Lung (tissue), 12 donors: ENCODE results near the gene FBXO4. TPM values are rescaled to one million over a fixed set of nuclear protein-coding genes. Genes with fewer than 3 reads are reported as not detected.
A peak's percentile ranks its signal among the peaks of the same experiment; 100 is the strongest.

ENCODE experiments used
- ATAC-seq: fragments of 200-7000 bp; cut with Tn5 transposase; one replicate; pipeline ENCODE4 v1.9.1; 2020; ENCODE audit warnings: moderate number of reproducible peaks; ENCODE audit not compliant: insufficient read depth, low FRiP score
- DNase-seq, 3 donors: peaks; one replicate each; pipeline ENCODE4 v3.0.0-alpha.2; 2013 to 2017
- H3K27ac ChIP-seq, 2 donors: one replicate each; pipeline ENCODE4 v1.5.1; 2013; ENCODE audit warnings: mild to moderate bottlenecking in 2 of 2, moderate library complexity in 2 of 2, control low read depth in 1 of 2, inconsistent platforms in 1 of 2, low read depth in 1 of 2, low read length in 1 of 2
- H3K27me3 ChIP-seq, 3 donors: one replicate each; pipeline ENCODE4 v1.5.1; 2013; ENCODE audit warnings: low read length in 2 of 3; ENCODE audit not compliant: control insufficient read depth in 3 of 3, insufficient read depth in 3 of 3
- H3K36me3 ChIP-seq, 4 donors: one replicate each; pipeline ENCODE4 v1.5.1; 2013; ENCODE audit warnings: low read length in 4 of 4, mild to moderate bottlenecking in 1 of 4, moderate library complexity in 1 of 4; ENCODE audit not compliant: control insufficient read depth in 4 of 4, insufficient read depth in 4 of 4
- H3K4me1 ChIP-seq, 5 donors: one replicate each; pipeline ENCODE4 v1.5.1; 2013; ENCODE audit warnings: low read length in 5 of 5, mild to moderate bottlenecking in 2 of 5, moderate library complexity in 1 of 5; ENCODE audit not compliant: control insufficient read depth in 5 of 5, insufficient read depth in 5 of 5
- H3K4me3 ChIP-seq: one replicate; pipeline ENCODE4 v1.5.1; 2013; ENCODE audit warnings: mild to moderate bottlenecking, control low read depth, moderate library complexity
- H3K9ac ChIP-seq, 2 donors: one replicate each; pipeline ENCODE4 v1.5.1; 2013; ENCODE audit warnings: low read length in 2 of 2, control low read depth in 1 of 2; ENCODE audit not compliant: insufficient read depth in 1 of 2
- H3K9me3 ChIP-seq, 4 donors: one replicate each; pipeline ENCODE4 v1.5.1; 2013; ENCODE audit warnings: low read length in 3 of 4, mild to moderate bottlenecking in 1 of 4, moderate library complexity in 1 of 4; ENCODE audit not compliant: control insufficient read depth in 4 of 4, insufficient read depth in 3 of 4
- CTCF ChIP-seq: IDR thresholded peaks from 2 replicates; pipeline ENCODE4 v1.5.1; 2012; ENCODE audit warnings: mild to moderate bottlenecking; ENCODE audit errors: control extremely low read depth, extremely low read depth
- WGBS, 2 donors: extraction: QIAGEN DNeasy Blood & Tissue Kit; methylation state at CpG; one replicate each; pipeline ENCODE4 v1.1.7; 2013; 5-methylcytosine and 5-hydroxymethylcytosine counted together
- polyA plus RNA-seq, 2 donors: library from polyadenylated mRNA; stranded (reverse); fragments of 200-250 nt; gene quantifications; one replicate each; pipeline ENCODE4 v1.2.1, GENCODE V29; 2013
- total RNA-seq, 2 donors: library from RNA; depleted of rRNA in 1 of 2; stranded (reverse); fragments of >200 nt in 1 of 2; gene quantifications; one replicate each; pipeline ENCODE4 v1.2.1, GENCODE V29; 2014 to 2021
- donor health status: control.
- donor health status: control.
- donor health status: Bipolar disorder and iron deficiency.
- donor health status: healthy.
- donor health status: DM: yes; HTN: yes; CAD: no.

The FBXO4 gene
- total and polyA plus RNA-seq, 4 donors, result 7.7 to 19.3 (median 13.7) TPM

GRCh38 chr5:41903892-41904799 lies 20.9 kb upstream of the FBXO4 start, which contains the start of gene RIMOC1:
RIMOC1 (plus strand) TSS chr5:41904344; CDS start chr5:41904368, 24 bp downstream.
- no peaks in the 10 kb centered on the region for H3K9me3 ChIP-seq
- DNase-seq, result peak; percentile 99 to 100 (median 100)
- H3K4me1 ChIP-seq, result peaks cover 0 to 15% (median 7%) of the 10 kb centered on the region in 5 donors
- no peak for TF ChIP-seq CTCF
- peak within 1 kb of the TSS; percentile 87 for H3K4me3 ChIP-seq
- peaks cover 0 to 4% (median 0%) of the 10 kb centered on the region in 3 donors for H3K27me3 ChIP-seq
- H3K27ac ChIP-seq, result peak within 1 kb of the TSS; percentile 91 to 92
- 0% methylated on average over 51 to 55 of the region's 55 CpGs for WGBS, 2 donors
- peak; percentile 100 for ATAC-seq
- H3K36me3 ChIP-seq, result peaks cover 0 to 15% (median 4%) of the 10 kb centered on the region in 4 donors
- peak within 1 kb of the TSS; percentile 94 to 95 for H3K9ac ChIP-seq

- WGBS, 2 donors, result 90 to 93% methylated on average over 2 of the region's 2 CpGs
- no peak for ATAC-seq
- no peak for TF ChIP-seq CTCF
Observed at GRCh38 chr5:41906151-41906550, 18.9 kb upstream of the FBXO4 start.

GRCh38 chr5:41908374-41909079 lies 16.6 kb upstream of the FBXO4 start:
- 91 to 92% methylated on average over 4 of the region's 4 CpGs for WGBS, 2 donors
- Histone ChIP-seq H3K4me1 (peaks cover 0 to 11% (median 7%) of the 10 kb centered on the region in 5 donors), H3K36me3 (peaks cover 9 to 36% (median 14%) of the 10 kb centered on the region in 4 donors), H3K27ac (peak overlapping the region in 1 of 2 donors; percentile 92), H3K4me3 (no peak overlapping the region), H3K9ac (no peak overlapping the region), H3K9me3 (no peaks in the 10 kb centered on the region), H3K27me3 (no peaks in the 10 kb centered on the region)
- no peak for DNase-seq
- TF ChIP-seq CTCF, result no peak
- ATAC-seq, result no peak

More at GRCh38 chr5:41906151-41906550, 18.9 kb upstream of the FBXO4 start:
- no peak overlapping the region for H3K9ac ChIP-seq
- H3K9me3 ChIP-seq, result no peaks in the 10 kb centered on the region
- peak overlapping the region in 1 of 2 donors; percentile 33 for H3K27ac ChIP-seq
- no peaks in the 10 kb centered on the region for H3K27me3 ChIP-seq
- DNase-seq, result no peak
- peaks cover 2 to 25% (median 7%) of the 10 kb centered on the region in 4 donors for H3K36me3 ChIP-seq
- H3K4me1 ChIP-seq, result peaks cover 0 to 15% (median 7%) of the 10 kb centered on the region in 5 donors
- no peak overlapping the region for H3K4me3 ChIP-seq
